ENCODE data around the gene TSPAN33.
"Not testable (repeated sequence)": the region's sequence is repeated elsewhere in the genome, so short reads cannot be mapped to it uniquely, and the experiment has no call there.

TSPAN33 gene

DNA sequence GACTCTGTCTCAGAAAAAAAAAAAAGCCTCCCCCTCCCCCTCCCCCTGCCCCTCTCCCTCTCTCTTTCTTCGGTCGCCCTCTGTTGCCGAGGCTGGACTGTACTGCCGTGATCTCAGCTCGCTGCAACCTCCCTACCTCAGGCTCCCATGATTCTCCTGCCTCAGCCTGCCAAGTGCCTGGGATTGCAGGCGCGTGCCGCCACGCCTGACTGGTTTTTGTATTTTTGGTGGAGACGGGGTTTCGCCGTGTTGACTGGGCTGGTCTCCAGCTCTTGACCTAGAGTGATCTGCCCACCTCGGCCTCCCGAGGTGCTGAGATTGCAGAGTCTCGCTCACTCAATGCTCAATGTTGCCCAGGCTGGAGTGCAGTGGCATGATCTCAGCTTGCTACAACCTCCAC is 71.2 kb downstream of the TSPAN33 start:
- peaks cover 11% of the 10 kb centered on the region for H3K36me3 ChIP-seq (ENCODE audit: insufficient read depth, low read length)
- not testable (repeated sequence) for H3K9me3 ChIP-seq (ENCODE audit: low read length)

DNA sequence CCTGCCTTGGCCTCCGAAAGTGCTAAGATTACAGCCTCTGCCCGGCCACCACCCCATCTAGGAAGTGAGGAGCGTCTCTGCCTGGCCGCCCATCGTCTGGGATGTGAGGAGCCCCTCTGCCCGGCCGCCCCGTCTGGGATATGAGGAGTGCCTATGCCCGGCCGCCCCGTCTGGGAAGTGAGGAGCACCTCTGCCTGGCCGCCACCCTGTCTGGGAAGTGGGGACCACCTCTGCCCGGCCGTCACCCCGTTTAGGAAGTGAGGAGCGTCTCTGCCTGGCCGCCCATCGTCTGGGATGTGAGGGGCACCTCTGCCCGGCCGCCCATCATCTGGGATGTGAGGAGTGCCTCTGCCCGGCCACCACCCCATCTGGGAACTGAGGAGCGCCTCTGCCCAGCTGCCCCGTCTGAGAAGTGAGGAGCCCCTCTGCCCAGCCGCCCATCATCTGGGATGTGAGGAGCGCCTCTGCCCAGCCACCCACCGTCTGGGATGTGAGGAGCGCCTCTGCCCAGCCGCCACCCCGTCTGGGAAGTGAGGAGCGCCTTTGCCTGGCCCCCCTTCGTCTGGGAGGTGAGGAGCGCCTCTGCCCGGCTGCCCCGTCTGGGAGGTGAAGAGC is 71.7 kb downstream of the TSPAN33 start:
- not testable (repeated sequence) for H3K27ac ChIP-seq (ENCODE audit: low read depth, low read length); H3K27me3 ChIP-seq (ENCODE audit: control insufficient read depth in 1 of 2, insufficient read depth in 2 of 2, low read length in 2 of 2); H3K9me3 ChIP-seq (ENCODE audit: low read length); H3K4me3 ChIP-seq (ENCODE audit: low read depth in 1 of 2, low read length in 2 of 2); H3K4me1 ChIP-seq (ENCODE audit: insufficient read depth, low read length); H3K9ac ChIP-seq (ENCODE audit: low read length)
- H3K36me3 ChIP-seq (ENCODE audit: insufficient read depth, low read length) = peaks cover 11% of the 10 kb centered on the region

More for the DNA sequence above, 71.2 kb downstream of the TSPAN33 start:
- not testable (repeated sequence) for H3K27me3 ChIP-seq (ENCODE audit: control insufficient read depth in 1 of 2, insufficient read depth in 2 of 2, low read length in 2 of 2); H3K4me3 ChIP-seq (ENCODE audit: low read depth in 1 of 2, low read length in 2 of 2); H3K27ac ChIP-seq (ENCODE audit: low read depth, low read length); H3K9ac ChIP-seq (ENCODE audit: low read length); H3K4me1 ChIP-seq (ENCODE audit: insufficient read depth, low read length)

- H3K27me3 ChIP-seq (ENCODE audit: control insufficient read depth in 1 of 2, insufficient read depth in 2 of 2, low read length in 2 of 2); H3K9me3 ChIP-seq (ENCODE audit: low read length); H3K27ac ChIP-seq (ENCODE audit: low read depth, low read length); H3K9ac ChIP-seq (ENCODE audit: low read length); H3K4me1 ChIP-seq (ENCODE audit: insufficient read depth, low read length); H3K36me3 ChIP-seq (ENCODE audit: insufficient read depth, low read length); H3K4me3 ChIP-seq (ENCODE audit: low read depth in 1 of 2, low read length in 2 of 2): not testable (repeated sequence)
Observed at GRCh38 chr7:129216821-129217416, 72.4 kb downstream of the TSPAN33 start.

GRCh38 chr7:129218514-129219062 is 74.1 kb downstream of the TSPAN33 start:
- no peak overlapping the region for H3K4me3 ChIP-seq (ENCODE audit: low read depth in 1 of 2, low read length in 2 of 2)
- H3K27me3 ChIP-seq (ENCODE audit: control insufficient read depth in 1 of 2, insufficient read depth in 2 of 2, low read length in 2 of 2) = no peaks in the 10 kb centered on the region
- no peaks in the 10 kb centered on the region for H3K36me3 ChIP-seq (ENCODE audit: insufficient read depth, low read length)
- H3K27ac ChIP-seq (ENCODE audit: low read depth, low read length) = no peak overlapping the region
- H3K9me3 ChIP-seq (ENCODE audit: low read length) = no peaks in the 10 kb centered on the region
- H3K4me1 ChIP-seq (ENCODE audit: insufficient read depth, low read length) = no peaks in the 10 kb centered on the region
- no peak overlapping the region for H3K9ac ChIP-seq (ENCODE audit: low read length)

- not testable (repeated sequence) for H3K27me3 ChIP-seq (ENCODE audit: control insufficient read depth in 1 of 2, insufficient read depth in 2 of 2, low read length in 2 of 2); H3K36me3 ChIP-seq (ENCODE audit: insufficient read depth, low read length); H3K4me3 ChIP-seq (ENCODE audit: low read depth in 1 of 2, low read length in 2 of 2); H3K9ac ChIP-seq (ENCODE audit: low read length); H3K9me3 ChIP-seq (ENCODE audit: low read length); H3K27ac ChIP-seq (ENCODE audit: low read depth, low read length); H3K4me1 ChIP-seq (ENCODE audit: insufficient read depth, low read length)
Observed at GRCh38 chr7:129219166-129219565, 74.7 kb downstream of the TSPAN33 start.
